T-helper 17 cell (primary cell): ENCODE data around the gene CD300E. TPM values are rescaled to one million over a fixed set of nuclear protein-coding genes. Genes with fewer than 3 reads are reported as not detected.

Experiments
- ATAC-seq: fragments of 150-1000 bp; cut with Tn5 transposase; 2 replicates; pipeline ENCODE4 v1.10.0; 2021; ENCODE audit warnings: mild to moderate bottlenecking, moderate library complexity
- DNase-seq, 3 donors: peaks; one replicate each; pipeline versions ENCODE4 v3.0.0 to v3.0.0-alpha.2; 2020 to 2021
- H3K9me3 ChIP-seq: one replicate; pipeline ENCODE4 v1.7.0; 2013; ENCODE audit warnings: low read length, mild to moderate bottlenecking; ENCODE audit not compliant: control insufficient read depth, poor library complexity, severe bottlenecking
- H3K27ac Mint-ChIP-seq: one replicate; pipeline ENCODE4 v1.8.0; 2022; ENCODE audit warnings: mild to moderate bottlenecking, moderate library complexity, mixed read lengths
- H3K27me3 Mint-ChIP-seq: one replicate; pipeline ENCODE4 v1.8.0; 2022; ENCODE audit warnings: mixed read lengths
- H3K36me3 Mint-ChIP-seq: one replicate; pipeline ENCODE4 v1.8.0; 2022; ENCODE audit warnings: low read depth, mixed read lengths
- H3K4me1 Mint-ChIP-seq: one replicate; pipeline ENCODE4 v1.8.0; 2022; ENCODE audit warnings: mild to moderate bottlenecking, mixed read lengths
- H3K4me3 Mint-ChIP-seq: one replicate; pipeline ENCODE4 v1.8.0; 2022; ENCODE audit warnings: mild to moderate bottlenecking, moderate library complexity, mixed read lengths
- total RNA-seq, 4 donors: library from RNA in 2 of 4; stranded (reverse) in 2 of 4; gene quantifications; one replicate each; pipeline ENCODE4 v1.2.3 and lab custom pipeline; 2022 to 2026

The CD300E gene
- total RNA-seq (1 to 10 TPM in 1 of 2 donors, under 1 TPM in 1; 0.81 to 5.7 TPM), total RNA-seq (lab: John Stamatoyannopoulos, UW) (0 reads per million in 2 donors)

- H3K36me3 Mint-ChIP-seq = peaks cover 4% of the 10 kb centered on the region
- no peak within 1 kb of the TSS for H3K4me3 Mint-ChIP-seq
- no peaks in the 10 kb centered on the region for H3K9me3 ChIP-seq
- no peak for DNase-seq
- no peaks in the 10 kb centered on the region for H3K4me1 Mint-ChIP-seq
- no peak for ATAC-seq
- no peak within 1 kb of the TSS for H3K27ac Mint-ChIP-seq
- H3K27me3 Mint-ChIP-seq = peaks cover 80% of the 10 kb centered on the region
Measured at GRCh38 chr17:74623693-74624093, at the start of gene CD300E. CD300E (minus strand) TSS chr17:74623738; CDS start chr17:74623621, 117 bp downstream.

- Mint-ChIP-seq H3K4me3 (no peak overlapping the region), H3K27me3 (peaks cover 28% of the 10 kb centered on the region), H3K27ac (peak overlapping the region; percentile 44), H3K36me3 (no peaks in the 10 kb centered on the region), H3K4me1 (no peaks in the 10 kb centered on the region)
- DNase-seq (peak; percentile 55 to 63 (median 59)), ATAC-seq (peak; percentile 95)
- H3K9me3 ChIP-seq = no peaks in the 10 kb centered on the region
Measured at GRCh38 chr17:74671031-74671771, 47.7 kb upstream of the CD300E start.

- no peaks in the 10 kb centered on the region for H3K9me3 ChIP-seq
- Mint-ChIP-seq H3K4me1 (no peaks in the 10 kb centered on the region), H3K27me3 (peaks cover 32% of the 10 kb centered on the region), H3K27ac (no peak overlapping the region), H3K4me3 (no peak overlapping the region), H3K36me3 (no peaks in the 10 kb centered on the region)
- DNase-seq (no peak), ATAC-seq (no peak)
Measured at GRCh38 chr17:74670329-74670728, 46.8 kb upstream of the CD300E start.

- H3K4me1 Mint-ChIP-seq = no peaks in the 10 kb centered on the region
- no peaks in the 10 kb centered on the region for H3K9me3 ChIP-seq
- ATAC-seq = no peak
- H3K36me3 Mint-ChIP-seq = peaks cover 7% of the 10 kb centered on the region
- DNase-seq = no peak
- no peak overlapping the region for H3K4me3 Mint-ChIP-seq
- H3K27me3 Mint-ChIP-seq = peaks cover 51% of the 10 kb centered on the region
- no peak overlapping the region for H3K27ac Mint-ChIP-seq
Measured at GRCh38 chr17:74663561-74663960, 40.0 kb upstream of the CD300E start.

GRCh38 chr17:74659889-74660288 lies 36.4 kb upstream of the CD300E start:
- no peak for DNase-seq
- peaks cover 36% of the 10 kb centered on the region for H3K27me3 Mint-ChIP-seq
- H3K27ac Mint-ChIP-seq = no peak overlapping the region

GRCh38 chr17:74658620-74659019 lies 35.1 kb upstream of the CD300E start:
- peaks cover 3% of the 10 kb centered on the region for H3K36me3 Mint-ChIP-seq

More at GRCh38 chr17:74659889-74660288, 36.4 kb upstream of the CD300E start:
- Mint-ChIP-seq H3K4me1 (peaks cover 4% of the 10 kb centered on the region), H3K4me3 (no peak overlapping the region), H3K36me3 (peaks cover 7% of the 10 kb centered on the region)
- no peaks in the 10 kb centered on the region for H3K9me3 ChIP-seq
- no peak for ATAC-seq

GRCh38 chr17:74654742-74655141 lies 31.2 kb upstream of the CD300E start:
- H3K27me3 Mint-ChIP-seq = peaks cover 53% of the 10 kb centered on the region
- DNase-seq (no peak), ATAC-seq (no peak)
- no peak overlapping the region for H3K4me3 Mint-ChIP-seq
- H3K36me3 Mint-ChIP-seq = peaks cover 7% of the 10 kb centered on the region
- peaks cover 9% of the 10 kb centered on the region for H3K4me1 Mint-ChIP-seq
- H3K9me3 ChIP-seq = no peaks in the 10 kb centered on the region
- no peak overlapping the region for H3K27ac Mint-ChIP-seq

More at GRCh38 chr17:74658620-74659019, 35.1 kb upstream of the CD300E start:
- ATAC-seq (no peak), DNase-seq (no peak)
- H3K9me3 ChIP-seq = no peaks in the 10 kb centered on the region
- peaks cover 4% of the 10 kb centered on the region for H3K4me1 Mint-ChIP-seq
- peaks cover 29% of the 10 kb centered on the region for H3K27me3 Mint-ChIP-seq
- H3K4me3 Mint-ChIP-seq = no peak overlapping the region
- no peak overlapping the region for H3K27ac Mint-ChIP-seq

GRCh38 chr17:74652020-74652419 lies 28.5 kb upstream of the CD300E start:
- no peak overlapping the region for H3K4me3 Mint-ChIP-seq
- peaks cover 7% of the 10 kb centered on the region for H3K36me3 Mint-ChIP-seq
- H3K4me1 Mint-ChIP-seq = peaks cover 6% of the 10 kb centered on the region
- no peak for ATAC-seq
- H3K9me3 ChIP-seq = no peaks in the 10 kb centered on the region
- DNase-seq = no peak
- H3K27ac Mint-ChIP-seq = no peak overlapping the region
- peaks cover 62% of the 10 kb centered on the region for H3K27me3 Mint-ChIP-seq

- Mint-ChIP-seq H3K4me3 (no peak overlapping the region), H3K27ac (no peak overlapping the region), H3K4me1 (peaks cover 8% of the 10 kb centered on the region), H3K36me3 (peaks cover 7% of the 10 kb centered on the region), H3K27me3 (peaks cover 82% of the 10 kb centered on the region)
- H3K9me3 ChIP-seq = no peaks in the 10 kb centered on the region
- DNase-seq (no peak), ATAC-seq (no peak)
Measured at GRCh38 chr17:74649909-74650308, 26.4 kb upstream of the CD300E start.

GRCh38 chr17:74647871-74648672 lies 24.5 kb upstream of the CD300E start:
- no peak for DNase-seq
- Mint-ChIP-seq H3K27ac (no peak overlapping the region), H3K4me1 (peaks cover 8% of the 10 kb centered on the region), H3K27me3 (peaks cover 84% of the 10 kb centered on the region), H3K4me3 (no peak overlapping the region), H3K36me3 (peaks cover 10% of the 10 kb centered on the region)
- no peak for ATAC-seq
- H3K9me3 ChIP-seq = no peaks in the 10 kb centered on the region

- Mint-ChIP-seq H3K4me1 (peaks cover 2% of the 10 kb centered on the region), H3K4me3 (no peak overlapping the region), H3K36me3 (peaks cover 8% of the 10 kb centered on the region), H3K27me3 (peaks cover 84% of the 10 kb centered on the region), H3K27ac (peak overlapping the region; percentile 37)
- ATAC-seq = no peak
- no peak for DNase-seq
- H3K9me3 ChIP-seq = no peaks in the 10 kb centered on the region
Measured at GRCh38 chr17:74646231-74646630, 22.7 kb upstream of the CD300E start.

- peaks cover 5% of the 10 kb centered on the region for H3K36me3 Mint-ChIP-seq
- H3K27me3 Mint-ChIP-seq = peaks cover 82% of the 10 kb centered on the region
- DNase-seq (no peak), ATAC-seq (no peak)
- H3K4me3 Mint-ChIP-seq = no peak overlapping the region
- H3K4me1 Mint-ChIP-seq = peaks cover 3% of the 10 kb centered on the region
- H3K9me3 ChIP-seq = no peaks in the 10 kb centered on the region
- H3K27ac Mint-ChIP-seq = no peak overlapping the region
Measured at GRCh38 chr17:74645010-74645409, 21.5 kb upstream of the CD300E start.

- Mint-ChIP-seq H3K27me3 (peaks cover 83% of the 10 kb centered on the region), H3K27ac (no peak overlapping the region), H3K4me1 (peaks cover 8% of the 10 kb centered on the region), H3K4me3 (no peak overlapping the region), H3K36me3 (peaks cover 5% of the 10 kb centered on the region)
- no peak for ATAC-seq
- no peaks in the 10 kb centered on the region for H3K9me3 ChIP-seq
- no peak for DNase-seq
Measured at GRCh38 chr17:74644419-74644818, 20.9 kb upstream of the CD300E start.
